Activated CD4-positive, alpha-beta T cell treated with anti-CD3 and anti-CD28 coated beads, Interleukin-2, Interleukin-4, amounts not matched to agents 100 ng/mL and 50 ng/mL, durations not matched to agents 16 hours and 8 hours (primary cell): ENCODE data around the gene CFAP77.

Experiments used
- DNase-seq: peaks from one replicate; pipeline ENCODE4 v3.0.0-alpha.2; 2020; ENCODE audit warnings: low spot score

The CFAP77 gene

DNA sequence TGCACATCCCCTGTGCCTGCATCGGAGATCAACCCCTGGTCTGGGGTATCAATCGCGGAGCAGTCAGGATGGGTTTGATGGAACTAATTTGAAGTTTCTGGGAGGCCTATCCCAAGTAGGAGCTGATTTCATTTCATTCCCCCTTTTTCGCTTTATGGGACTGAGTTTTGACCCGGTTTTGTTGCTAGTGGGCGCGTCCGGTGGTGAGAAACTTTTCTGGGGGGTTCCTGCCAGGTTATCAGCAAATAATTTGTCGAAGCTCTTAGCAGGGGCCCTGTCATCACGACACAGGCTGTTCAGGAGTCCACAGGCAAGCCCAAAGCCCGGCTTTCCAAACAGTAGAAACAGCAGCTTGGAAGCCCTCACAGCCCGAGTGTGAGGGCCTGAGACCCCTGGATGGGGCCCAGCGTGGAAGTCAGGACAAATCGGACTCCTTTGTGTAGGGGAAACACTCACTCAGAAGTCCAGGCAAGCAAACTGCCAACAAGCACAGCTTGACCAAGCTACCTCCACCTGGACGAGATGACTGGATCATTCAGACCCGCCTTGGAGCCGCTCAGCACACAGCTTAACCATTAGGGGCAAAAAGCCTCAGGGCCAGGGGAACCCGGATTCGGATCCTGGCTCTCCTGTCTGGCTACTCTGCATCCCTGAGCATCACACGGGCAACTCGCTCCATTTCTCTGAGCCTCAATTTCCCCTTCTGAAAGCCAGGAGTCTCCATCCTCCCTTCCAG lies 108.0 kb downstream of the CFAP77 start:
- DNase-seq: no peak

GRCh38 chr9:132518626-132519025 lies 108.6 kb downstream of the CFAP77 start:
- no peak for DNase-seq

DNA sequence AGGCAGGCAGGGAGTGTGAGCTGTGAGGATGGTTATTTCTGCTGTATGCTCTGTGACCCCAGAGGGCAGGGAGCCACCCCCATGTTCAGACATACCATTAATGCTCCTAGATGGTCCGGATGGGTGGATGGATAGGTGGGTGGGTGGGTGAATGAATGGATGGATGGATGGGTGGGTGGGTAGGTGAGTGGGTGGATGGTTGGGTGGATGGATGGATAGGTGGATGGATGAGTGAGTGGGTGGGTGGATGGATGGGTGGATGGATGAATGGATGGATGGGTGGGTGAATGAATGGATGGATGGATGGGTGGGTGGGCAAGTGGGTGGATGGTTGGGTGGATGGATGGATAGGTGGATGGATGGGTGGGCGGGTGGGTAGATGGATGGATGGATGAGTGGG lies 109.0 kb downstream of the CFAP77 start:
- DNase-seq: no peak

GRCh38 chr9:132520612-132521011 lies 110.6 kb downstream of the CFAP77 start:
- no peak for DNase-seq

DNA sequence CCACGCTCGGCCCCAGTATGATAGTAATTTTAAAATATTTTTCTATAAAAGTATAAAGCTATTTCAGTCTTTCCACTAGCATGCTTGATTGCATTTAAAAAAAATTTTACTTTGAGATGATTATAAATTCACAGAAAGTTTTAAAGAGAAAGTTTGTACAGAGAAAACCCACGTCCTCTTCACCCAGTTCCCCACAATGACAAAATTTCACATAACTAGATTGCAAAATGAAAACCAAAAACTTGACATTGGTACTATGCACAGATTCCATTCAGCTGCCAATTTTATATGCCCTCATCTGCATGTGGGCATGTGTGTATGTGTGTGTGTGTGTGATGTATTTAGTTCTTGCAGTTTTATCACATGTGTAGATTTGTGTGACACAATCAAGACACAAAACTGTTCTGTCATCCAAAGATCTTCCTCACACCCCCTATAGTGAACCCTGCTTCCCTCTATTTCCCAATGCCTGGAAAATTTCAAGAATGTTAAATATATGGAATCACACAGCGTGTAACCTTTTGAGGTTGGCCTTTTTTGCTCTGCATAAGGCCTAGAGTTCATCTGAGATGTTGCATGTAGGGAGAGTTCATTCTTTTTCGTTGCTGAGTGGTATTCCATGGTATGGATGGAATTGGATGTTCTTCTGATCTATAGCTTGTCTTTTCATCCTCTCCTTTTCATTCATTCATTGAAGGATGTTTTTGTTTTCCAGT lies 115.5 kb downstream of the CFAP77 start:
- no peak for DNase-seq

- DNase-seq: no peak
These were observed 121.2 kb downstream of the CFAP77 start for GRCh38 chr9:132531195-132531594.

DNA sequence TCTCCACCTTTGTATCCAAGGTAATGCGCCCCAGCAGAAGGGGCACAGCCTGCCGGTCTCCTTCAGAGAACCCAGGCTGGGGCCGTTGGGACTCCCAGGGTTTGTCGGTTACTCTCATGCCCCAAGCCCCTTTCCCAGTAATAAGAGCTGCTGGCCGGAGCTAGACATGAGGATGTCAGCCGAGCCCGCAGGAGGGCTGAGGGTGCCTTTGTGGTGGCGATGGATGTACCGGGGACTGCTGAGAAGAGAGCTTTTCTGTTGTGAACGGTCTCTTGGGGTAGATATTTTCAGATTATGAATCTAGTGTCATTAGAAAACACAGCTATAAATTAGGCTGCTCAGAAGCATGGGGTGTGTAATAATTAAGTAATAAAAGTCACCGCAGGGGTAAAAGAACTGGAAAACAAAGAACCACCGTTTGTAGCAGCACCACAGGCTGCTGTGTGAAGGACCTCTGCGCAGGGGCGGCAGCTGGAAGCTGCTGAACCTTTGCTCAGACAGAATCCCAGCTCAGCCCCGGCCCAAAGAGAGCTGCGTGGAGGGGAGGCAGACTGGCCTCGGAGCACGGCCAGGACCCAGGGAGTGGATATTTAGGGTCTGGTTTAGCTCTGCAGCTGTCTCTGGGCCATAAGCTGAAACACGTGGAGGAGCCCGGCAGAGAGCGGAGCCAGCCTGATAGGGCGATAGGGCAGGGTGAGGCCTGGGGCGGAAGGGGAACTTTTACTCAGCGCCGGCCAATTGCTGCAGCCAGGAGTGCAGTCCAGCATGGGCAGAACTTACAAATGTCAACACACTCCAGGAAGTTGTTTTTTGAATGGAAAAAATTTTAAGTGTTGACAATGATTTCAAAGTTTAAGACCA lies 121.9 kb downstream of the CFAP77 start:
- no peak for DNase-seq

DNA sequence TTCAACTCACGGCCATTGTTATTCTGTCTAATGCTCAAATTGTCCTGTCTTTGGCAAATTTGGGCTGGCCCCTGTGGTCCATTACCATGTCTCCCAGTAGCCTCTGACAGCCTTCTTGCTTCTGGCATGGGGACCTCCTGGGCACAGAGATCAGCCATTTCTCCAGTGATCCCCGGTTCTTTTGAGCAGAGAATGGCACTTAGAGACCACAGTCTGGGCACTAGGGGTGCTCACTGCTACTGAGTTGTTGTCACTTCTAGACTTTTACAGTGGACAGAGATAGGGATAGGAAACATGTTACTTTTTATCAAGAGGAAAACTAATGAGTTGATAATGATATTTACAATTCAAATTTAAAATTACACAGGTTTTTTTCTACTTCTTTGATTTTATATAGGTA lies 124.8 kb downstream of the CFAP77 start:
- no peak for DNase-seq

DNA sequence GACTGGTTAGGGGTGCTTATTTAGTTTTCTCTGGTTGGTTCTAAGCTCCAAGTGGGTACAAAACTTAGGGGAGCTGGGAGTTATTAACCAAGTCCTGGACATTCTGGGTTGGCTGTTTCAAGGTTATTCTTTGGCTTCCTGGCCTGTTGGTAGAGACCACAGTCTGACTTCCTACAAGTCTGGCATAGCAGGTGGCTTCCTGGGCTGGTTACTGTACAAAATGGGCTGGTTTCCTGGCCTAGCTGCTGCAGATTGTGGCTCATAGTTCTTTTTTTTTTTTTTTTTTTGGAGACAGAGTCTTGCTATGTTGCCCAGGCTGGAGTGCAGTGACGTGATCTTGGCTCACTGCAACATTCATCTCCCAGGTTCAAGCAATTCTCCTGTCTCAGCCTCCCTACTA lies 126.1 kb downstream of the CFAP77 start:
- DNase-seq: no peak

DNA sequence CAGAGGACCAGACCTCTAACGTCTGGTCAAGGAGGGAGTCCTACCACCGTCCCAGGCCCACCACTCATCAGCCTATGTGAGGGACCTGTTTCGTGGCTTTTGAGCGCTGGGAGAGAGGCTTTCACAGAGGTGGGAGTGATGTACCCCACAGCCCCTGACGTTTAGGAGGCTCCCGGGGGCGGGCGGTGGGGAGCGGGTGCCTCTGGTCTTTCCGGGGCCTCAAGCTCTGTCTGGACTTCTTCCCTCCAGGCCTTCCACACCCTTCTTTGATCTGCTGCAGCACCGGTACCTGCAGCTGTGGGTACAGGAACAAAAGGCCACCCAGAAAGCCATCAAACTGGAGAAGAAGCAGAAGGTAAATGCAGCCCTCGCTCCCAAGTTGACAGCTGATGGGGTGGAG lies 127.3 kb downstream of the CFAP77 start:
- DNase-seq: no peak

- no peak for DNase-seq
These were observed 128.1 kb downstream of the CFAP77 start for GRCh38 chr9:132538071-132538470.

DNA sequence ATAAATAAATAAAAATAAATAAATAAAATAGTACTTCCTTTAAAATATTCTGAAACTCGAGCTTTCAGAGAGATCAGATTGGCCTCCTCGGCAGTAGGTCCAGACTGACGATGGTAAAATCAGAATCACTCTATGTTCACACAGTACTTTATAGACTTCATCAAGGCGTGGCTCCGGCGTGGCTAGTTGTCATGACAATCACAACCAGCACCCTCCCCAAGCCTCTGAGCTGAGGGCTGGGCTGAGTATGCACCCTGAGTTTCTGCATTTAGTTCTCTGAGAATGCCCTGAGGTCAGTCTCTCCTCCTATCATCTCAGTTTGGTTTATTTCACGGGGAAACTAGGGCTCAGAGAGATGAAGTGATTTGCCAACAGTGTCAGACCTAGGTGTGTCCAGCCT lies 129.1 kb downstream of the CFAP77 start:
- no peak for DNase-seq

- DNase-seq: no peak
These were observed 131.0 kb downstream of the CFAP77 start for GRCh38 chr9:132541051-132541450.

DNA sequence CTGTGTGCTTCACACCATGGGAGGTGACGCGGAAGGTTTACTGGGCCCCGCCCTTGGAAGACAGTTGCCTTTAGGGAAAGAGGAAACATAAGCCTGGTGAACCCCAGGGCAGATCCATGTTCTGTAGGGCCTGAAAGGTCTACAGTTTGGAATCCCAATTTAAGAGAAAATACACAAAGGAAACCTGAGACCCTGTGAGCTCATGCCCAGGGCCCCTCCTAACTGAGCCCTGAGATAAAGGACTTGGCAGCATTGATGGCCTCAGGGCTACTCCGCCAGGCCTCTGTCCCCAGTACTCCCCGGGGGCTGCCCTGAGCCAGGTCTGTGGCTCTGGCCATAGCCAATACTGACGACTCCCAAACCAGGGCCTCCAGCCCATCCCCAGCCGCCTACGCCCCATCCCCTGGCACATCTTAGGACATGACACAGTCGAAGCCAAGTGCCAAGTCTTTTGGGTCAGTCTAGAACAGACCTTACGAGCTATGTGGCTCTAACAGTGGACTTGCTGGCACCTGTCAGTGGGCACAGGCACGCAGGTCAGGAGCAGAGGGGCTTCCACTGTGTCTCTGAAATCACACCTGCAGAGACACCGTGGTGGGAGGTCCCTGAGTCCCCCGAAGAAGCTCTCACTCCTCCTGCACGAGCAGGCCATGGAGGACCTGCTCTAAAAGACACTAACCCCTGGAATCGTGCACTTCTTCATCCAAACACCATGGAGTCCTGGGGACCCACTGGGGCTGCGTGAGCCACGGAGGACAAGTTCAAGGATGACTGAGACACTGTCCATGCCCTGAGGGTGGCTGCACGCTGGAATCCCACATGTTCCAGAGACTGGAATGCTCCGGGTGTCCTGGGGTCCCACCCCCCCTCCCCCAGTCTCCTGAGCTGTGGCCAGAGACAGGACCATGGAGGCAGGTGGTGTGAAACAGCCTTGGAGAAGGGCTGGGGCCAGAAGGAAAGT lies 132.1 kb downstream of the CFAP77 start:
- DNase-seq: no peak

GRCh38 chr9:132543251-132543650 lies 133.2 kb downstream of the CFAP77 start:
- DNase-seq: no peak

- no peak for DNase-seq
These were observed 133.9 kb downstream of the CFAP77 start for GRCh38 chr9:132543960-132544359.

- DNase-seq: no peak
These were observed 135.6 kb downstream of the CFAP77 start for GRCh38 chr9:132545578-132545977.

- DNase-seq: no peak
These were observed 136.4 kb downstream of the CFAP77 start for GRCh38 chr9:132546148-132547051.

DNA sequence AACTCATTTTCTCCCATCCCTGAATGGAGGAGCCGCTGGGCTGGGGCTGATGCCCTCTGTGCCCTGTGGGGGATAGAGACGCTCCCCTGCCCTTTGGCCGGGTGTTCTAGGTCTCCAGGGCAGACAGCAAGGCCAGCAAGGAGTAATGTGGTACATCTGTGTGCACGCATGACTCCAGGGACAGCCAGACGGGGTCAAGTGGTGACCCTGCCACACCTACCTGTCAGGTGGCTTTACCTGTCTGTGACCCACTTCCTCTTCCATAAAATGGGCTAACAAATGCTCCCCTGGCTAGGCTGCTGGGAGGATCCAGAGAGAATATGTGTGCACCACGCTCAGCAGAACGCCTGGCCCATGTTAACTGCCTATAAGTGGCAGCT lies 137.0 kb downstream of the CFAP77 start:
- DNase-seq: no peak

GRCh38 chr9:132547436-132547835 lies 137.4 kb downstream of the CFAP77 start:
- DNase-seq: no peak
